ENCODE measurements around the gene COL6A3. TPM values are rescaled to one million over a fixed set of nuclear protein-coding genes. Genes with fewer than 3 reads are reported as not detected.

The COL6A3 gene
- total RNA-seq, 4 donors from 2014 or later = 68.1 to 261 (median 75.6) TPM

GRCh38 chr2:237345411-237345810, 68.6 kb downstream of the COL6A3 start:
- intact Hi-C loops (cut with DNase I; ENCODE audit: low total_unique reads) = no loop called here
- no peaks in the 10 kb centered on the region for H3K36me3 ChIP-seq
- H3K27ac ChIP-seq = peak overlapping the region in 1 of 4 donors; percentile 30
- no peak for DNase-seq
- 78% methylated on average over 7 of the region's 7 CpGs; no CpG with 5 or more reads in 1 of the 2 donors for WGBS, 2 donors (ENCODE audit: low coverage in 1 of 2)
- TF ChIP-seq CTCF (IDR thresholded peaks at IDR 0.05) = no peak
- no peak for TF ChIP-seq POLR2AphosphoS5 (IDR thresholded peaks at IDR 0.05)
- no peak for TF ChIP-seq POLR2A (IDR thresholded peaks at IDR 0.05)
- no peak for TF ChIP-seq EP300 (IDR thresholded peaks at IDR 0.05; ENCODE audit: low read depth)
- H3K4me3 ChIP-seq = no peak overlapping the region
- H3K4me1 ChIP-seq = peaks cover 0 to 5% (median 0%) of the 10 kb centered on the region in 4 donors
- H3K9me3 ChIP-seq = no peaks in the 10 kb centered on the region
- H3K27me3 ChIP-seq = no peaks in the 10 kb centered on the region
- in situ Hi-C loops (cut with MboI; ENCODE audit: low pct_ligation_motif_present in 1 of 4, low pct_unique_long_range_greater_than_20kb in 1 of 4, low sequenced_read_pairs in 3 of 4) = no loop called here

GRCh38 chr2:237344942-237345341, 69.0 kb downstream of the COL6A3 start:
- 61 to 79% methylated on average over 6 of the region's 6 CpGs for WGBS, 2 donors (ENCODE audit: low coverage in 1 of 2)
- in situ Hi-C loops (cut with MboI; ENCODE audit: low pct_ligation_motif_present in 1 of 4, low pct_unique_long_range_greater_than_20kb in 1 of 4, low sequenced_read_pairs in 3 of 4) = no loop called here

GRCh38 chr2:237343993-237344392, 70.0 kb downstream of the COL6A3 start:
- in situ Hi-C loops (cut with MboI; ENCODE audit: low pct_ligation_motif_present in 1 of 4, low pct_unique_long_range_greater_than_20kb in 1 of 4, low sequenced_read_pairs in 3 of 4) = no loop called here
- H3K9me3 ChIP-seq = no peaks in the 10 kb centered on the region
- H3K36me3 ChIP-seq = no peaks in the 10 kb centered on the region
- no peak for DNase-seq
- 60 to 79% methylated on average over 1 to 9 of the region's 9 CpGs for WGBS, 2 donors (ENCODE audit: low coverage in 1 of 2)
- peaks cover 0 to 5% (median 0%) of the 10 kb centered on the region in 4 donors for H3K4me1 ChIP-seq
- TF ChIP-seq POLR2AphosphoS5 (IDR thresholded peaks at IDR 0.05) (no peak), EP300 (IDR thresholded peaks at IDR 0.05; ENCODE audit: low read depth) (no peak), CTCF (IDR thresholded peaks at IDR 0.05) (no peak), POLR2A (IDR thresholded peaks at IDR 0.05) (no peak)
- peak overlapping the region in 1 of 4 donors; percentile 34 for H3K27ac ChIP-seq
- no peaks in the 10 kb centered on the region for H3K27me3 ChIP-seq
- H3K4me3 ChIP-seq = no peak overlapping the region
- intact Hi-C loops (cut with DNase I; ENCODE audit: low total_unique reads) = no loop called here

More at GRCh38 chr2:237344942-237345341, 69.0 kb downstream of the COL6A3 start:
- Histone ChIP-seq H3K27ac (peak overlapping the region in 1 of 4 donors; percentile 30), H3K9me3 (no peaks in the 10 kb centered on the region), H3K27me3 (no peaks in the 10 kb centered on the region), H3K4me1 (peaks cover 0 to 5% (median 0%) of the 10 kb centered on the region in 4 donors), H3K4me3 (no peak overlapping the region), H3K36me3 (no peaks in the 10 kb centered on the region)
- DNase-seq = no peak
- intact Hi-C loops (cut with DNase I; ENCODE audit: low total_unique reads) = no loop called here
- TF ChIP-seq CTCF (IDR thresholded peaks at IDR 0.05) = no peak
- TF ChIP-seq POLR2AphosphoS5 (IDR thresholded peaks at IDR 0.05) = no peak
- TF ChIP-seq EP300 (IDR thresholded peaks at IDR 0.05; ENCODE audit: low read depth) = no peak
- TF ChIP-seq POLR2A (IDR thresholded peaks at IDR 0.05) = no peak

- intact Hi-C loops (cut with DNase I; ENCODE audit: low total_unique reads) (no loop called here), in situ Hi-C loops (cut with MboI; ENCODE audit: low pct_ligation_motif_present in 1 of 4, low pct_unique_long_range_greater_than_20kb in 1 of 4, low sequenced_read_pairs in 3 of 4) (no loop called here)
- Histone ChIP-seq H3K9me3 (no peaks in the 10 kb centered on the region), H3K4me3 (no peak overlapping the region), H3K4me1 (peaks cover 0 to 5% (median 0%) of the 10 kb centered on the region in 4 donors), H3K36me3 (no peaks in the 10 kb centered on the region), H3K27ac (peak overlapping the region in 3 of 4 donors; percentile 28 to 56 (median 52)), H3K27me3 (no peaks in the 10 kb centered on the region)
- no peak for DNase-seq
- WGBS, 2 donors (ENCODE audit: low coverage in 1 of 2) = 36 to 46% methylated on average over 4 of the region's 4 CpGs
- TF ChIP-seq EP300 (IDR thresholded peaks at IDR 0.05; ENCODE audit: low read depth) (no peak), POLR2A (IDR thresholded peaks at IDR 0.05) (no peak), CTCF (IDR thresholded peaks at IDR 0.05) (no peak), POLR2AphosphoS5 (IDR thresholded peaks at IDR 0.05) (no peak)
Measured at GRCh38 chr2:237341872-237342271, 72.1 kb downstream of the COL6A3 start.
